ENCODE results near the gene DOCK7. TPM values are rescaled to one million over a fixed set of nuclear protein-coding genes. Genes with fewer than 3 reads are reported as not detected.

Gene DOCK7
- polyA plus RNA-seq, 1 of the 3 experiments (the other 2 are of a cell fraction) = 27.6 TPM

GRCh38 chr1:62652387-62652786, 35.8 kb downstream of the DOCK7 start (continued):
- no peak for TF ChIP-seq NFIC (IDR thresholded peaks at IDR 0.05; ENCODE audit: borderline replicate concordance)
- TF ChIP-seq, protein P1, sequence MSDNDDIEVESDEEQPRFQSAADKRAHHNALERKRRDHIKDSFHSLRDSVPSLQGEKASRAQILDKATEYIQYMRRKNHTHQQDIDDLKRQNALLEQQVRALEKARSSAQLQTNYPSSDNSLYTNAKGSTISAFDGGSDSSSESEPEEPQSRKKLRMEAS (IDR thresholded peaks at IDR 0.05; ENCODE audit: low read depth) = no peak
- TF ChIP-seq RCOR1 (IDR thresholded peaks at IDR 0.05; ENCODE audit: low read length) = no peak
- TF ChIP-seq, protein P2, sequence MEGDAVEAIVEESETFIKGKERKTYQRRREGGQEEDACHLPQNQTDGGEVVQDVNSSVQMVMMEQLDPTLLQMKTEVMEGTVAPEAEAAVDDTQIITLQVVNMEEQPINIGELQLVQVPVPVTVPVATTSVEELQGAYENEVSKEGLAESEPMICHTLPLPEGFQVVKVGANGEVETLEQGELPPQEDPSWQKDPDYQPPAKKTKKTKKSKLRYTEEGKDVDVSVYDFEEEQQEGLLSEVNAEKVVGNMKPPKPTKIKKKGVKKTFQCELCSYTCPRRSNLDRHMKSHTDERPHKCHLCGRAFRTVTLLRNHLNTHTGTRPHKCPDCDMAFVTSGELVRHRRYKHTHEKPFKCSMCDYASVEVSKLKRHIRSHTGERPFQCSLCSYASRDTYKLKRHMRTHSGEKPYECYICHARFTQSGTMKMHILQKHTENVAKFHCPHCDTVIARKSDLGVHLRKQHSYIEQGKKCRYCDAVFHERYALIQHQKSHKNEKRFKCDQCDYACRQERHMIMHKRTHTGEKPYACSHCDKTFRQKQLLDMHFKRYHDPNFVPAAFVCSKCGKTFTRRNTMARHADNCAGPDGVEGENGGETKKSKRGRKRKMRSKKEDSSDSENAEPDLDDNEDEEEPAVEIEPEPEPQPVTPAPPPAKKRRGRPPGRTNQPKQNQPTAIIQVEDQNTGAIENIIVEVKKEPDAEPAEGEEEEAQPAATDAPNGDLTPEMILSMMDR (IDR thresholded peaks at IDR 0.05) = no peak
- TF ChIP-seq SIN3A (IDR thresholded peaks at IDR 0.05; ENCODE audit: borderline replicate concordance, low read depth, low read length) = no peak

DNA sequence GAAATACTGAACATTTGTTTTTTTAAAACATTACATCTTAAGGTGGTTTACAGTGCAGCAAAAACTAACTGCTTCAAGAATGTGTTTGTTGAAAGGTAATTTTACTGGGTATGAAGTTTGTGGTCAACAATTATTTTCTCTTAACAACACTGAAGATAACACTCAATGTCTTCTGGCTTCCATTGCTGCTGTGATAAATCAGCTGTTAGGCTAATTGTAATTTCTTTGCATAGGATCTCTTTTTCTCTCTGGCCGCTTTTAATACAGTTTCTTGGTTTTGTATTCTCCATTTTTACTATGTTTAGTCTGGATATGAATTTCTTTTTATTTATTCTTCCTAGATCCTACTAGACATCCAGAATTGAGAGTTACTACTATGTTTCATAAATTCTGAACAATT, 44.9 kb downstream of the DOCK7 start:
- H3K36me3 ChIP-seq (replicated peaks in 1 of 2; ENCODE audit: control insufficient read depth in 1 of 2, insufficient read depth in 2 of 2, low read length in 1 of 2) = peaks cover 68 to 88% of the 10 kb centered on the region in 2 experiments
- H3K4me1 ChIP-seq (ENCODE audit: control insufficient read depth in 1 of 2, insufficient read depth in 2 of 2, low read depth in 1 of 2, low read length in 1 of 2) = no peaks in the 10 kb centered on the region
- POLR2A ChIA-PET = no interaction called here
- no peaks in the 10 kb centered on the region for H3F3A ChIP-seq (replicated peaks; ENCODE audit: insufficient read depth)
- H3K27ac ChIP-seq (ENCODE audit: low read depth in 2 of 2, low read length in 1 of 2) = no peak overlapping the region
- H3K79me2 ChIP-seq (ENCODE audit: insufficient read depth) = 0 out of 2 replicates have a peak, but pooled peaks cover 4% of the 10 kb centered on the region
- H4K20me1 ChIP-seq (ENCODE audit: insufficient read depth) = no peaks in the 10 kb centered on the region
- H3K4me3 ChIP-seq (ENCODE audit: low read depth in 2 of 2, low read length in 1 of 2) = no peak overlapping the region
- H2AFZ ChIP-seq (ENCODE audit: low read depth) = no peak overlapping the region
- H3K9me3 ChIP-seq = peaks cover 14% of the 10 kb centered on the region; the same call in 1 of the 2 replicates
- H3K9ac ChIP-seq = no peak overlapping the region
- no peaks in the 10 kb centered on the region for H3K27me3 ChIP-seq (ENCODE audit: insufficient read depth)
- DNase-seq = no peak
- CTCF ChIA-PET = no interaction called here
- TF ChIP-seq FOSL2 (IDR thresholded peaks at IDR 0.05; ENCODE audit: borderline replicate concordance, low read depth) = no peak
- no peak for TF ChIP-seq GATA2 (CRISPR knock-in tag; IDR thresholded peaks at IDR 0.05)
- TF ChIP-seq GABPA (IDR thresholded peaks at IDR 0.05; ENCODE audit: low read depth) = no peak
- no peak for TF ChIP-seq JUND (IDR thresholded peaks at IDR 0.05)
- TF ChIP-seq SIN3A (IDR thresholded peaks at IDR 0.05; ENCODE audit: borderline replicate concordance, low read depth, low read length) = no peak
- TF ChIP-seq PBX3 (IDR thresholded peaks at IDR 0.05) = no peak
- no peak for TF ChIP-seq TEAD4 (IDR thresholded peaks at IDR 0.05; ENCODE audit: borderline replicate concordance, insufficient read depth)
- TF ChIP-seq ZBTB33 (IDR thresholded peaks at IDR 0.05; ENCODE audit: borderline replicate concordance, low read depth) = no peak
- no peak for TF ChIP-seq USF1 (IDR thresholded peaks at IDR 0.05; ENCODE audit: borderline replicate concordance, low read depth)
- no peak for TF ChIP-seq MEF2A (IDR thresholded peaks at IDR 0.05; ENCODE audit: borderline replicate concordance, low read depth)
- TF ChIP-seq EP300 (IDR thresholded peaks at IDR 0.05; ENCODE audit: borderline replicate concordance in 1 of 2, low read depth in 1 of 2, low read length in 1 of 2) = no peak
- TF ChIP-seq SMC3 (IDR thresholded peaks at IDR 0.05; ENCODE audit: low read depth, low read length) = no peak
- TF ChIP-seq YY1 (IDR thresholded peaks at IDR 0.05; ENCODE audit: low read depth) = no peak
- no peaks in the 10 kb centered on the region for H3K9me2 ChIP-seq
- 94% methylated on average over 1 of the region's 1 CpG for WGBS (ENCODE audit: low lambda C conversion rate)
- no peak overlapping the region for H3K4me2 ChIP-seq

Measured in SK-N-SH (cell line).